Measurements from ENCODE around the gene CNKSR3.

- no peak for TF ChIP-seq CTCF (conservative IDR thresholded peaks at IDR 0.05; ENCODE audit: low read depth in 2 of 2)
- no peak for TF ChIP-seq EZH2 (IDR thresholded peaks at IDR 0.05; ENCODE audit: low read depth, unreplicated experiment)
- no peak for TF ChIP-seq REST (IDR thresholded peaks at IDR 0.05; ENCODE audit: unreplicated experiment)
- no peak for TF ChIP-seq JUNB (IDR thresholded peaks at IDR 0.05; ENCODE audit: unreplicated experiment)
- no peak for TF ChIP-seq POLR2AphosphoS5 (IDR thresholded peaks at IDR 0.05; ENCODE audit: low read depth)
- no peak for TF ChIP-seq CREB1 (CRISPR knock-in tag; IDR thresholded peaks at IDR 0.05; ENCODE audit: low read depth)
- no peak for TF ChIP-seq EZH2phosphoT487 (IDR thresholded peaks at IDR 0.05; ENCODE audit: unreplicated experiment)
- no peak for TF ChIP-seq STAT1 (IDR thresholded peaks at IDR 0.05; ENCODE audit: unreplicated experiment)
- TF ChIP-seq ZNF114 (CRISPR knock-in tag; IDR thresholded peaks at IDR 0.05) = no peak
- TF ChIP-seq ETS1 (IDR thresholded peaks at IDR 0.05) = no peak
- no peak for TF ChIP-seq ZNF462 (CRISPR knock-in tag; IDR thresholded peaks at IDR 0.05)
These were observed 1.7 kb downstream of the CNKSR3 start for GRCh38 chr6:154508573-154509375.

Measured in GM23338 (cell line).